Liver (tissue), 9 donors: ENCODE data around the gene TTC38. TPM values are rescaled to one million over a fixed set of nuclear protein-coding genes. Genes with fewer than 3 reads are reported as not detected.

Experiments used
- DNase-seq: peaks from one replicate; pipeline ENCODE4 v3.0.0-alpha.2; 2017; ENCODE audit warnings: low spot score
- H3K27ac ChIP-seq, 2 donors: one replicate each; pipeline ENCODE4 v1.7.0; 2013; ENCODE audit warnings: inconsistent platforms in 2 of 2, low read length in 2 of 2, control low read depth in 1 of 2, low read depth in 1 of 2, mild to moderate bottlenecking in 1 of 2
- H3K27me3 ChIP-seq, 4 donors: one replicate each; pipeline versions ENCODE4 v1.6.1 to v1.7.0; 2013; ENCODE audit warnings: low read length in 3 of 4, inconsistent platforms in 1 of 4, mild to moderate bottlenecking in 1 of 4, moderate library complexity in 1 of 4; ENCODE audit not compliant: control insufficient read depth in 4 of 4, insufficient read depth in 4 of 4
- H3K36me3 ChIP-seq, 4 donors: one replicate each; pipeline versions ENCODE4 v1.6.1 to v1.7.0; 2013; ENCODE audit warnings: low read length in 3 of 4, mild to moderate bottlenecking in 3 of 4, low read depth in 1 of 4, moderate library complexity in 1 of 4; ENCODE audit not compliant: control insufficient read depth in 4 of 4, insufficient read depth in 3 of 4
- H3K4me1 ChIP-seq, 4 donors: one replicate each; pipeline versions ENCODE4 v1.6.1 to v1.7.0; 2013; ENCODE audit warnings: low read length in 3 of 4, mild to moderate bottlenecking in 3 of 4, moderate library complexity in 1 of 4; ENCODE audit not compliant: control insufficient read depth in 4 of 4, insufficient read depth in 4 of 4
- H3K4me3 ChIP-seq, 3 donors: one replicate each; pipeline versions ENCODE4 v1.6.1 to v1.7.0; 2013; ENCODE audit warnings: low read length in 3 of 3, control low read depth in 1 of 3, low read depth in 1 of 3, mild to moderate bottlenecking in 1 of 3
- H3K9ac ChIP-seq, 2 donors: one replicate each; pipeline ENCODE4 v1.7.0; 2013; ENCODE audit warnings: low read length in 2 of 2, mild to moderate bottlenecking in 2 of 2, moderate library complexity in 2 of 2, control low read depth in 1 of 2, low read depth in 1 of 2
- H3K9me3 ChIP-seq, 4 donors: one replicate each; pipeline versions ENCODE4 v1.6.1 to v1.7.0; 2013; ENCODE audit warnings: low read length in 3 of 4; ENCODE audit not compliant: control insufficient read depth in 4 of 4
- ATF3 ChIP-seq: IDR thresholded peaks from 2 replicates; pipeline ENCODE4 v1.6.1; 2016; ENCODE audit warnings: antibody characterized with exemption
- CTCF ChIP-seq: fragments of 150-350 bp; IDR thresholded peaks from 2 replicates; pipeline ENCODE4 v1.5.1; 2017; ENCODE audit warnings: improper control_type of control experiment, low read depth, low read length; ENCODE audit not compliant: missing input control
- EGR1 ChIP-seq, 2 donors: IDR thresholded peaks; 2 replicates each; pipeline ENCODE4 v1.6.1; 2016 to 2018; ENCODE audit warnings: antibody characterized with exemption in 2 of 2, low read depth in 2 of 2
- FOXA1 ChIP-seq: IDR thresholded peaks from 2 replicates; pipeline ENCODE4 v1.6.1; 2016; ENCODE audit warnings: antibody characterized with exemption
- FOXA2 ChIP-seq: IDR thresholded peaks from 2 replicates; pipeline ENCODE4 v1.6.1; 2016; ENCODE audit warnings: antibody characterized with exemption
- GABPA ChIP-seq, 2 donors: IDR thresholded peaks in 1 of 2; conservative IDR thresholded peaks in 1 of 2; 2 replicates each; pipeline ENCODE4 v1.6.1; 2016; ENCODE audit warnings: antibody characterized with exemption in 2 of 2, mild to moderate bottlenecking in 1 of 2, moderate library complexity in 1 of 2
- HNF4A ChIP-seq, 2 donors: conservative IDR thresholded peaks; 2 replicates each; pipeline ENCODE4 v1.6.1; 2016; ENCODE audit warnings: antibody characterized with exemption in 2 of 2, mild to moderate bottlenecking in 2 of 2
- HNF4G ChIP-seq: IDR thresholded peaks from 2 replicates; pipeline ENCODE4 v1.6.1; 2016; ENCODE audit warnings: antibody characterized with exemption
- JUND ChIP-seq, 2 donors: IDR thresholded peaks; 2 replicates each; pipeline ENCODE4 v1.6.1; 2016; ENCODE audit warnings: antibody characterized with exemption in 2 of 2
- MAX ChIP-seq: IDR thresholded peaks from 2 replicates; pipeline ENCODE4 v1.6.1; 2016; ENCODE audit warnings: antibody characterized with exemption
- NR2F2 ChIP-seq: IDR thresholded peaks from 2 replicates; pipeline ENCODE4 v1.6.1; 2016; ENCODE audit warnings: antibody characterized with exemption
- RAD21 ChIP-seq, 2 donors: IDR thresholded peaks; 2 replicates each; pipeline ENCODE4 v1.6.1; 2016; ENCODE audit warnings: antibody characterized with exemption in 2 of 2, mild to moderate bottlenecking in 2 of 2
- REST ChIP-seq: IDR thresholded peaks from 2 replicates; pipeline ENCODE4 v1.6.1; 2016; ENCODE audit warnings: antibody characterized with exemption, mild to moderate bottlenecking
- RXRA ChIP-seq, 2 donors: IDR thresholded peaks; 2 replicates each; pipeline ENCODE4 v1.6.1; 2017 to 2018; ENCODE audit warnings: antibody characterized with exemption in 2 of 2, mild to moderate bottlenecking in 1 of 2
- SP1 ChIP-seq: IDR thresholded peaks from 2 replicates; pipeline ENCODE4 v1.6.1; 2018; ENCODE audit warnings: antibody characterized with exemption, mild to moderate bottlenecking
- TAF1 ChIP-seq: conservative IDR thresholded peaks from 2 replicates; pipeline ENCODE4 v1.6.1; 2016; ENCODE audit warnings: antibody characterized with exemption, mild to moderate bottlenecking
- YY1 ChIP-seq: IDR thresholded peaks from 2 replicates; pipeline ENCODE4 v1.6.1; 2016; ENCODE audit warnings: antibody characterized with exemption, mild to moderate bottlenecking
- ZBTB33 ChIP-seq: IDR thresholded peaks from 2 replicates; pipeline ENCODE4 v1.6.1; 2016; ENCODE audit warnings: antibody characterized with exemption
- WGBS: extraction: QIAGEN DNeasy Blood & Tissue Kit; methylation state at CpG from one replicate; pipeline ENCODE4 v1.1.7; 2013; 5-methylcytosine and 5-hydroxymethylcytosine counted together
- polyA plus RNA-seq, 2 donors: library from polyadenylated mRNA; stranded (reverse) in 1 of 2; unstranded in 1 of 2; fragments of 200-250 nt in 1 of 2; fragments of >200 nt in 1 of 2; fragmentation: Nextera tagmentation in 1 of 2; extraction: Ambion mirVana in 1 of 2; gene quantifications; one replicate each; pipeline versions ENCODE4 v1.2.1 to v1.2.3, GENCODE V29; 2013 to 2015
- total RNA-seq, 2 donors: library from RNA; depleted of rRNA; stranded (reverse); fragments of >200 nt; gene quantifications; one replicate each; pipeline ENCODE4 v1.2.3, GENCODE V29; 2014
- donor health status: healthy.
- donor health status: healthy.
- donor health status: healthy.
- donor health status: healthy.
- donor health status: healthy.

Gene TTC38
- total and polyA plus RNA-seq, 4 donors: 63.9 to 389 (median 128) TPM

GRCh38 chr22:46328797-46329196, 61.0 kb downstream of the TTC38 start:
- DNase-seq: no peak
- WGBS: 98% methylated on average over 11 of the region's 11 CpGs
- no peak overlapping the region for H3K27ac ChIP-seq
- H3K9ac ChIP-seq: no peak overlapping the region
- H3K27me3 ChIP-seq: no peaks in the 10 kb centered on the region
- H3K9me3 ChIP-seq: no peaks in the 10 kb centered on the region
- H3K36me3 ChIP-seq: no peaks in the 10 kb centered on the region
- no peak overlapping the region for H3K4me3 ChIP-seq
- no peak for TF ChIP-seq JUND (IDR thresholded peaks at IDR 0.05)
- no peak for TF ChIP-seq ATF3
- no peak for TF ChIP-seq FOXA1
- no peak for TF ChIP-seq RAD21 (IDR thresholded peaks at IDR 0.05)
- TF ChIP-seq MAX: no peak
- no peak for TF ChIP-seq EGR1 (IDR thresholded peaks at IDR 0.05; ENCODE audit: low read depth in 2 of 2)
- no peak for TF ChIP-seq YY1
- TF ChIP-seq REST: no peak
- TF ChIP-seq FOXA2: no peak
- TF ChIP-seq TAF1: no peak
- no peak for TF ChIP-seq SP1
- TF ChIP-seq RXRA (IDR thresholded peaks at IDR 0.05): no peak
- TF ChIP-seq GABPA (IDR thresholded peaks at IDR 0.05 in 1 of 2, conservative IDR thresholded peaks at IDR 0.05 in 1 of 2): no peak
- TF ChIP-seq CTCF: no peak
- no peak for TF ChIP-seq NR2F2
- no peak for TF ChIP-seq HNF4G
- no peak for TF ChIP-seq ZBTB33
- no peak for TF ChIP-seq HNF4A (conservative IDR thresholded peaks at IDR 0.05)
- no peaks in the 10 kb centered on the region for H3K4me1 ChIP-seq
